Endothelial cell of umbilical vein (primary cell): Measurements from ENCODE around the gene MBOAT2. TPM values are rescaled to one million over a fixed set of nuclear protein-coding genes. Genes with fewer than 3 reads are reported as not detected.

Experiments
- BruUV-seq: library from RNA; stranded (reverse); fragments of 400-500 nt; replicated peaks from 2 replicates; lab custom pipeline; 2021; lab: Mats Ljungman, UMichigan
- CTCF ChIA-PET: fragments of 300-600, 350-600 bp; sonication (Branson Sonifier 250); formaldehyde crosslinking; loops from one replicate; lab custom pipeline; 2021; ENCODE audit warnings: antibody characterized with exemption, inconsistent platforms; lab: Charles Lee
- POLR2A ChIA-PET: fragments of 300-600, 350-600 bp; sonication (Branson Sonifier 250); formaldehyde crosslinking; loops from one replicate; lab custom pipeline; 2021; ENCODE audit warnings: antibody characterized with exemption, inconsistent platforms; lab: Charles Lee
- DNase-seq: peaks from one replicate; pipeline ENCODE4 v3.0.0-alpha.2; 2011; ENCODE audit warnings: low read depth, low spot score
- FAIRE-seq: peaks from 2 replicates; lab custom pipeline; 2011; peaks lifted over from hg19 to GRCh38; lab: Jason Lieb, UNC
- H2AFZ ChIP-seq: 2 replicates; pipeline ENCODE4 v1.6.0; 2012; ENCODE audit warnings: low read depth, low read length, control low read depth, inconsistent platforms
- H3K27ac ChIP-seq: 2 replicates; pipeline ENCODE4 v1.5.1; 2011; ENCODE audit warnings: low read depth, mild to moderate bottlenecking, control low read depth, low read length, moderate library complexity; ENCODE audit not compliant: insufficient read depth
- H3K27me3 ChIP-seq, 2 experiments: 2 replicates each; pipeline versions ENCODE4 v1.6.0 to v1.6.1; 2011; ENCODE audit warnings: low read length in 2 of 2, mixed read lengths in 1 of 2; ENCODE audit not compliant: control insufficient read depth in 2 of 2, insufficient read depth in 2 of 2
- H3K36me3 ChIP-seq, 2 experiments: 2 replicates in 1 of 2; 3 replicates in 1 of 2; pipeline ENCODE4 v1.5.1; 2011; ENCODE audit warnings: low read length in 2 of 2, mild to moderate bottlenecking in 1 of 2, moderate library complexity in 1 of 2; ENCODE audit not compliant: control insufficient read depth in 2 of 2, insufficient read depth in 2 of 2; ENCODE audit errors: extremely low read depth in 1 of 2
- H3K4me1 ChIP-seq: 3 replicates; pipeline ENCODE4 v1.5.1; 2011; ENCODE audit warnings: mild to moderate bottlenecking, low read length; ENCODE audit not compliant: control insufficient read depth, insufficient read depth; ENCODE audit errors: extremely low read depth
- H3K4me2 ChIP-seq: 2 replicates; pipeline ENCODE4 v1.6.1; 2011; ENCODE audit warnings: low read length, control low read depth, mixed read lengths; ENCODE audit not compliant: insufficient read depth
- H3K4me3 ChIP-seq, 3 experiments: fragments of 200-600 bp in 1 of 3; sonication (generic), shearing (Covaris generic) in 1 of 3; replicated peaks in 1 of 3; 2 replicates each; pipeline ENCODE4 v1.5.1; 2011 to 2016; ENCODE audit warnings: control low read depth in 3 of 3, low read length in 3 of 3, mild to moderate bottlenecking in 2 of 3, inconsistent platforms in 1 of 3, low read depth in 1 of 3, moderate library complexity in 1 of 3; ENCODE audit not compliant: insufficient read depth in 1 of 3
- H3K79me2 ChIP-seq: 2 replicates; pipeline ENCODE4 v1.6.0; 2012; ENCODE audit warnings: low read length, inconsistent platforms; ENCODE audit not compliant: control insufficient read depth, insufficient read depth
- H3K9ac ChIP-seq: replicated peaks from 2 replicates; pipeline ENCODE3; 2011; ENCODE audit warnings: low read length, control low read depth; ENCODE audit not compliant: insufficient read depth; ENCODE audit errors: extremely low read depth
- H3K9me1 ChIP-seq: replicated peaks from 3 replicates; pipeline ENCODE4 v1.6.0; 2011; ENCODE audit warnings: mild to moderate bottlenecking, low read length; ENCODE audit not compliant: control insufficient read depth, insufficient read depth; ENCODE audit errors: extremely low read depth
- H3K9me3 ChIP-seq: replicated peaks from 2 replicates; pipeline ENCODE4 v1.5.1; 2012; ENCODE audit warnings: low read length, inconsistent platforms; ENCODE audit not compliant: control insufficient read depth, insufficient read depth
- H4K20me1 ChIP-seq: replicated peaks from 2 replicates; pipeline ENCODE3; 2011; ENCODE audit warnings: mild to moderate bottlenecking, low read length; ENCODE audit not compliant: control insufficient read depth, insufficient read depth; ENCODE audit errors: extremely low read depth
- CTCF ChIP-seq, 2 donors: IDR thresholded peaks; 1 replicate in 1 of 2; 2 replicates in 1 of 2; pipeline ENCODE4 v1.5.1; 2011; ENCODE audit warnings: low read length in 2 of 2, mild to moderate bottlenecking in 2 of 2, moderate library complexity in 2 of 2, control low read depth in 1 of 2, inconsistent platforms in 1 of 2, low read depth in 1 of 2; ENCODE audit not compliant: insufficient read depth in 1 of 2; ENCODE audit errors: extremely low read depth in 1 of 2
- EZH2 ChIP-seq: IDR thresholded peaks from 2 replicates; pipeline ENCODE4 v1.6.1; 2012; ENCODE audit warnings: borderline replicate concordance, low read depth, mild to moderate bottlenecking, moderate library complexity, low read length, inconsistent platforms; ENCODE audit not compliant: severe bottlenecking
- FOS ChIP-seq: IDR thresholded peaks from 2 replicates; pipeline ENCODE4 v1.6.1; 2011; ENCODE audit warnings: mild to moderate bottlenecking, low read length, moderate library complexity, borderline replicate concordance; ENCODE audit not compliant: insufficient read depth
- GATA2 ChIP-seq: IDR thresholded peaks from 2 replicates; pipeline ENCODE4 v1.7.0; 2011; ENCODE audit warnings: low read depth, mild to moderate bottlenecking, moderate library complexity, mixed read lengths, low read length; ENCODE audit not compliant: insufficient read length, insufficient read depth
- JUN ChIP-seq: IDR thresholded peaks from 2 replicates; pipeline ENCODE4 v1.6.1; 2011; ENCODE audit warnings: borderline replicate concordance, low read depth; ENCODE audit not compliant: insufficient read length, insufficient read depth
- MYC ChIP-seq: IDR thresholded peaks from one replicate; pipeline ENCODE4 v1.6.1; 2011; ENCODE audit warnings: mild to moderate bottlenecking, low read depth, low read length
- POLR2A ChIP-seq: IDR thresholded peaks from 2 replicates; pipeline ENCODE4 v1.6.1; 2012; ENCODE audit warnings: low read depth, mild to moderate bottlenecking, control low read depth, low read length
- POLR2AphosphoS5 ChIP-seq: IDR thresholded peaks from 2 replicates; pipeline ENCODE4 v1.6.1; 2012; ENCODE audit warnings: low read depth, mild to moderate bottlenecking, control low read depth, low read length, moderate library complexity; ENCODE audit not compliant: insufficient read depth
- dilution Hi-C: fragments of 300-500 bp; cut with MboI; formaldehyde crosslinking; loops from one replicate; pipeline ENCODE4 v1.15.0; 2019; ENCODE audit warnings: low sequenced_read_pairs; ENCODE audit not compliant: extremely low pct_ligation_motif_present
- intact Hi-C: fragments of 100-400 bp; cut with micrococcal nuclease; formaldehyde crosslinking; loops from one replicate; pipeline ENCODE4 v1.10.0; 2022
- polyA plus RNA-seq, 4 experiments: library from polyadenylated mRNA; depleted of rRNA in 3 of 4; stranded (reverse) in 3 of 4; unstranded in 1 of 4; fragments of >200 nt; gene quantifications; 2 replicates each; pipeline versions ENCODE4 v1.2.1 to v1.2.3, GENCODE V29; 2011 to 2012; ENCODE audit warnings: missing spikeins in 1 of 4
- total RNA-seq: library from RNA; stranded (reverse); gene quantifications from 2 replicates; pipeline ENCODE4 v1.2.3, GENCODE V29; 2021
- TF ChIP-seq, protein P1 (sequence below): IDR thresholded peaks from 2 replicates; pipeline ENCODE4 v1.6.1; 2011; ENCODE audit not compliant: insufficient read depth, insufficient read length

Gene MBOAT2
- total and polyA plus RNA-seq, 2 donors (not counting 3 experiments of a cell fraction or from before 2014, with no cell fraction given), result 10.9 to 22.1 TPM

GRCh38 chr2:9018109-9018508, 14.6 kb upstream of the MBOAT2 start:
- no peaks in the 10 kb centered on the region for H4K20me1 ChIP-seq
- CTCF ChIA-PET, result no interaction called here
- FAIRE-seq (no peak), DNase-seq (no peak)
- no peak overlapping the region for H3K9ac ChIP-seq
- intact Hi-C loops (no loop called here), dilution Hi-C loops (no loop called here)
- no peaks in the 10 kb centered on the region for H3K36me3 ChIP-seq
- TF ChIP-seq POLR2AphosphoS5 (no peak), POLR2A (no peak), MYC (no peak), JUN (no peak), CTCF (IDR thresholded peaks at IDR 0.05; ENCODE audit: extremely low read depth in 1 of 2, insufficient read depth in 1 of 2, low read depth in 1 of 2, low read length in 2 of 2) (no peak), GATA2 (no peak), EZH2 (no peak), FOS (no peak)
- TF ChIP-seq, protein P1, sequence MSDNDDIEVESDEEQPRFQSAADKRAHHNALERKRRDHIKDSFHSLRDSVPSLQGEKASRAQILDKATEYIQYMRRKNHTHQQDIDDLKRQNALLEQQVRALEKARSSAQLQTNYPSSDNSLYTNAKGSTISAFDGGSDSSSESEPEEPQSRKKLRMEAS, result no peak
- no peak overlapping the region for H3K4me2 ChIP-seq
- no peak overlapping the region for H2AFZ ChIP-seq
- H3K79me2 ChIP-seq, result no peaks in the 10 kb centered on the region
- peaks cover under 1 to 3% of the 10 kb centered on the region in 2 experiments for H3K27me3 ChIP-seq
- no peak overlapping the region for H3K27ac ChIP-seq
- BruUV-seq, result no TSS peak
- H3K4me3 ChIP-seq, result no peak overlapping the region
- H3K4me1 ChIP-seq, result no peaks in the 10 kb centered on the region
- no peaks in the 10 kb centered on the region for H3K9me3 ChIP-seq
- no peaks in the 10 kb centered on the region for H3K9me1 ChIP-seq
- POLR2A ChIA-PET, result no interaction called here
